Renal cortex interstitium (tissue), 11 donors: ENCODE measurements around the gene GNE. TPM values are rescaled to one million over a fixed set of nuclear protein-coding genes. Genes with fewer than 3 reads are reported as not detected.
"Not testable (repeated sequence)": the region's sequence is repeated elsewhere in the genome, so short reads cannot be mapped to it uniquely, and the experiment has no call there.

Experiments used
- DNase-seq, 11 donors: peaks; one replicate each; pipeline ENCODE4 v3.0.0-alpha.2; 2013; ENCODE audit warnings: low read depth in 9 of 11, low spot score in 4 of 11; ENCODE audit errors: extremely low read depth in 1 of 11
- polyA plus RNA-seq, 3 donors: library from polyadenylated mRNA; unstranded; fragments of 120-200 nt; gene quantifications; one replicate each; pipeline ENCODE4 v1.2.1, GENCODE V29; 2013; ENCODE audit not compliant: insufficient read length in 3 of 3

GNE gene
- polyA plus RNA-seq, 3 donors: 16.7 to 19.5 (median 18.7) TPM

DNA sequence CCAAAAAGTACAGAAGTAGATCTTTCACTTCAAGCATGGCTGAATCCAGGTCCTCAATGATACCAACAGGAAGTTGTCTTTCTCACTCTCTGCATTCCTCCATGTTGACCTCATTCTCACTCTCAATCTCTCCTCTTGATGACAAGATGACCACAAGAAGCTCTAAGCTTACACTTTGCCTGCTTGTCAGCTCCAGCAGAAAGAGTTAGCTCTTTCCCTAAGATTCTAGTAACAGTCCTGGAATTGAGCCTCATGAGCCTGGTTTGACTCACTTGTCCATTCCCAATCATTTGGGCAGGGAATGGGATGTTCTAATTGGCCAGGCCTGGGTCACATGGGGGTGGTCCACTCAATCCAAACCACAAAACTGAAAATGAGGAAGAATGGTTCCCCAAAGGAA is 70.8 kb downstream of the GNE start:
- DNase-seq: no peak

DNA sequence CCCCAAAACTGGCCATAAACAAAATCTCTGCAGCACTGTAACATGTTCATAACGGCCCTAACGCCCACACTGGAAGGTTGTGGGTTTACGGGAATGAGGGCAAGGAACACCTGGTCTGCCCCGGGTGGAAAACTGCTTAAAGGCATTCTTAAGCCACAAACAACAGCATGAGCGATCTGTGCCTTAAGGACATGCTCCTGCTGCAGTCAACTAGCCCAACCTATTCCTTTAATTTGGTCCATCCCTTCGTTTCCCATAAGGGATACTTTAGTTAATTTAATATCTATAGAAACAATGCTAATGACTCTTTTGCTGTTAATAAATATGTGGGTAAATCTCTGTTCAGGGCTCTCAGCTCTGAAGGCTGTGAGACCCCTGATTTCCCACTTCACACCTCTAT is 78.0 kb downstream of the GNE start:
- DNase-seq: not testable (repeated sequence)

DNA sequence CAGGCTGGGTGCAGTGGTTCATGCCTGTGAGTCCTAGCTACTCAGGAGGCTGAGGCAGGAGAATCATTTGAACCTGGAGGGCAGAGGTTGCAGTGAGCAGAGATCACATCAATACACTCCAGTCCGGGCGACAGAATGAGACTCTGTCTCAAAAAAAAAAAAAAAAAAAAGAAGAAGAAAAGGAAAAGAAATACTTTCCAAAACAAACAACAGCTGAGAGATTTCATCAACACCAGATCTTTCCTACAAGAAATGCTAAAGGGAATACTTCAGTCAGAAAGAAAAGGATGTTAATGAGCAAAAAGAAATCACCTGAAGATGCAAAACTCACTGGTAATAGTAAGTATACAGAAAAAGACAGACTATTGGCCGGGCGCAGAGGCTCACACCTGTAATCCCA is 80.7 kb downstream of the GNE start:
- no peak for DNase-seq

DNA sequence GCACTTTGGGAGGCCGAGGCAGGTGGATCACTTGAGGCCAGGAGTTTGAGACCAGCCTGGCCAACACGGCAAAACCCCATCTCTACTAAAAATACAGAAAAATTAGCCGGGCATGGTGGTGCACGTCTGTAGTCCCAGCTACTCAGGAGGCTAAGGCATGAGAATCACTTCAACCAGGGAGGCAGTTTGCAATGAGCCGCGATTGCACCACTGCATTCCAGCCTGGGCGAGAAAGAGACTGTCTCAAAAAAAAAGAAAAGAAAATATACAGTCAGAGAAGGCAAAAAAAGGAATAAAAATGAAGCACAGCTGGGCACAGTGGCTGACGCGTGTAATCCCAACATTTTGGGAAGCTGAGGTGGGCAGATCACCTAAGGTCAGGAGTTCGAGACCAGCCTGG is 81.8 kb downstream of the GNE start:
- not testable (repeated sequence) for DNase-seq

DNA sequence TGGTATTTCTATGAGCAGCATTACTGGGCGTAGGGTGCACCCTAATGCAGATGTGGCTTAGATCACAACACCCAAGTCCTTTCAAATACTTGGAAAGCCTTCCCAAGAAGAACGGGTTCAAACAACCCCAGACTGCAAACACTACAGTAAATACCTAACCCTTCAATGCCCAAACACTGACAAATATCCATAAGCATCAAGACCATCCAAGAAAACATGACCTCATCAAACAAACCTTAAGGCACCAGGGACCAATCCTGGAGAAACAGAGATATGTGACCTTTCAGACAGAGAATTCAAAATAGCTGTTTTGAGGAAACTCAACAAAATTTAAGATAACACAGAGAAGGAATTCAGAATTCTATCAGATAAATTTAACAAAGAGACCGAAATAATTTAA is 83.0 kb downstream of the GNE start:
- not testable (repeated sequence) for DNase-seq

DNA sequence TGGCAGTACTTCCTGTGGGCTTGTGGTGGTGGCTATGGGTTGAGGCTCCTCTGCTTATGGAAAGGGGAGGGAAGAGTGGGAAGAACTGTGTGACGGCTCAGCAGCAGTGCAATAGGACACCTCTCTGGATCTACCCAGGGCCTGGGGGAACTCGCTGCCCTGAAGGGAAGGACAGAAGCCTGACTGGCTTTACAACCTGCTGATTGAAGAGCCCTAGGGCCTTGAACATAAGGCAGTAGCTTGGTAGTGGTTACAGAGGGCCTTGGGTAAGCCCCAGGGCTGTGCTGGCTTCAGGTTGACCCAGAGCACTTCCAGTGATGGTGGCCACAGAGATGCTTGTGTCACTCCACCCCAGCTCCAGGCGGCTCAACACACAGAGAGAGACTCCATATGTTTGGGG is 83.5 kb downstream of the GNE start:
- DNase-seq: no peak

DNA sequence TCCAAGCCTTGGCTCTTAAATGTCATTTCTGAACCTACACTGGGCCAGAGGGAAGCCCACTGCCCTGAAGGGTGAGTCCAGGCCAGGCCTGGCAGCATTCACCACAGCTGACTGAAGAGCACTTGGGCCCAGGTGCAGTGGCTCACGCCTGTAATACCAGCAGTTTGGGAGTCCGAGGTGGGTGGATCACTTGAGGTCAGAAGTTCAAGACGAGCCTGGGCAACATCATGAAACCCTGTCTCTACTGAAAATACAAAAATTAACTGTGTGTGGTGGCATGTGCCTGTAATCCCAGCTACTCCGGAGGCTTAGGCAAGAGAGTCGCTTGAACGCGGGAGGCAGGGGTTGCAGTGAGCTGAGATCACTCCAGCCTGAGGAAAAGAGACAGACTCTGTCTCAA is 84.0 kb downstream of the GNE start:
- no peak for DNase-seq

DNA sequence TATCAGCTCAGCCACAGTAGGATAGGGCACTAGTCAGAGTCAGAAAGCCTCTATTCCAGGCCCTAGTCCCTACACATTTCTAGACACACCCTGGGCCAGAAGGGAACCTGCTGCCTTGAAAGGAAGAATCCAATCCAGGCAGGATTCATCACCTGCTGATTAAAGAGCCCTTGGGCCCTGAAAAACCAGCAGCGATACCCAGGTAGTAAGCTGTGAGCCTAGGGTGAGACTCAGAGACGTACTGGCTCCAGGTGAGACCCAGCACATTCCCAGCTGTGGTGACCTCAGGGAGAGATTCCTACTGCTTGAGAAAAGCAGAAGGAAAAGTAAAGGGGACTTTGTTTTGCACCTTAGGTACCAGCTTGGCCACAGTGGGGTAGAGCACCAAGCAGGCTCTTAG is 84.4 kb downstream of the GNE start:
- DNase-seq: no peak

DNA sequence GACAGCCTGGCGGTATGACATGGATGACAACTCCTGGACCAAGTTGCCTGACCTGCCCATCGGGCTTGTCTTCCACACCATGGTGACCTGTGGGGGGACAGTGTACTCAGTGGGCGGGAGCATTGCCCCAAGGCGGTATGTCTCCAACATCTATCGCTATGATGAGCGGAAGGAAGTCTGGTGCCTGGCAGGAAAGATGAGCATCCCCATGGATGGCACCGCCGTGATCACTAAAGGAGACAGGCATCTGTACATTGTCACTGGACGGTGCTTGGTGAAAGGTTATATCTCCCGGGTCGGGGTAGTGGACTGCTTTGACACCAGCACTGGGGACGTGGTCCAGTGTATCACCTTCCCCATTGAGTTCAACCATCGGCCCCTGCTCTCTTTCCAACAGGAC is 87.7 kb downstream of the GNE start:
- no peak for DNase-seq

DNA sequence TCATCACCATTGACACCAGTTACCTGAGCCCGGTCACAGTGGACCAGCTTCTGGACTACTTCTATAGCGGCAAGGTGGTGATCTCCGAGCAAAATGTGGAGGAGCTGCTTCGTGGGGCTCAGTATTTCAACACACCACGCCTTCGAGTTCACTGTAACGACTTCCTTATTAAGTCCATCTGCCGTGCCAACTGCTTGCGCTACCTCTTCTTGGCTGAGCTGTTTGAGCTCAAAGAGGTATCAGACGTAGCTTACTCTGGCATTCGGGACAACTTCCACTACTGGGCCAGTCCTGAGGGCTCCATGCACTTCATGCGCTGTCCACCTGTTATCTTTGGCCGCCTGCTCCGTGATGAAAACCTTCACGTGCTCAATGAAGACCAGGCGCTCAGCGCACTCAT is 88.5 kb downstream of the GNE start:
- DNase-seq: no peak

DNA sequence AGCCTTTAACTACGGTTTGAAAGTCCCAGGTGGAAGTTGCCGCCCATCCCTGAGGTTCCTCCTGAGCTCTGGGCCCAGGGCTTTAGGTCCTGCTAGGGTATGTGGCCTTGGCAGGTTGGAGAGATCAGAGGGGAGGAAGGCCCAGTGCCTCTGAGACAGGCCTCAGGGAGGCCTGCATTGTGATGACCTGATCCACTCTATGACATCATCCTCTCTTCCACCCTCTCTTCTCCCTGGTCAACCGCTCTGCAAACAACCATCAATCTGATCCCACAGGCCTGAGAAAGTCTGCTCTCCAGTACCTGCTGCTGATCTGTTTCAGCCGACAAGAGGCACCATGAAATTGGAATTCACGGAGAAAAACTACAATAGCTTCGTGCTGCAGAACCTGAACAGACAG is 89.1 kb downstream of the GNE start, which contains the start of gene CCIN:
Gene CCIN, plus strand, starts transcription at position 223 of the 400 bp plus-strand sequence. Its CDS starts 115 bp downstream, at position 338.
- no peak for DNase-seq

DNA sequence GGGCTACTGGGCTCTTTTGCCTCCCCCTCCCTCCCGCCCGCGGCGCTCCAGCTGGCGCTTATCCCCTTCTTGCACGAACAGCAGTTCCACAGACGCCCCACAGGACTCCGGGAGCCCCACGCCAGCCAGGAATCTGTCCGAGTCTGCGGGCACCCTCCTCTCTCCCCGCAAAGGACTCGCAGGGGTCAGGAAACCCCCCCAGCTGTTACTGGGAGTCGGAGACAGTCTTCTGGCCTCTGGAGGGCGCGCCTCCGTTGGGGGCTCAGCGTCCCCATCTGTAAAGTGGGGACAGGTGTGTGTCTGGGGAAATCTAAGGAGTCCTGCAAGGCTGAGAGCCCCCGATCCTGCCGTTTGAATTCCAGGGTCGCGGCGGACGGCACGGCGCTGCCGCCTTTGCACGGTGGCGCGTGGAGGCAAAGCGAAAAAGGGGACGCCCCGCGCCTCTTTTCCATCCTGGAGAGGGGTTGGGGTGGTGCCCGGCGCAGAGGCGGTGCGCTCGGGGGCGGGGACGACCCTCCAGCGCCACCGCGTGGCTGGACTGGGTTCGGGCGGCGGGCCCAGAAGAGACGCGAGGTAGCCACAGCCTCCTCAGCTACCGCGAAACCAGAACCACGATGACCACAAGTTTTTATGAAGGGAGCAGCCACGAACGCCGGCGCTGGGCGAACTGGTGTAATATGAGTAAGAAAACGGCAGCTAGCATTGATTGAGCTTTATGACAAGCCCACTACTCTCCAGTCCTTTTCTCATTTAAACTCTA is 91.9 kb downstream of the GNE start:
- DNase-seq: peak in 5 of 11 donors; percentile 48 to 72 (median 57)

DNA sequence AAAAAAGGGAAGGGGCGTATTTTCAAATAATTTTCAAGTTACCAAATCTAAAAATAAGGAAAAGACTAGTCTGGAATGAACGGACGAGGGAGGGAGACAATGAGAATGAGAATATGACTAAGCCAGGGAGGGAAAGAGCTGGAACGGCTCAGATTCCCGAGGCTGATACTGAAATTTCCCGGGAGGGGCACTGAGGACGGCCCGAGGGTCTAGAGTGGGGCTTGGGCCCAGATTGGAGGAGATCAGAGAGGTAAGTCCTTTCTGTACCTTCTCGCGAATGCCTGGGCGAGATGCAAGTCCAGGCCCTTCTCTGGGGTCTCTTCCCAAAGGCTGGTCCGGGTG is 92.5 kb downstream of the GNE start:
- no peak for DNase-seq

DNA sequence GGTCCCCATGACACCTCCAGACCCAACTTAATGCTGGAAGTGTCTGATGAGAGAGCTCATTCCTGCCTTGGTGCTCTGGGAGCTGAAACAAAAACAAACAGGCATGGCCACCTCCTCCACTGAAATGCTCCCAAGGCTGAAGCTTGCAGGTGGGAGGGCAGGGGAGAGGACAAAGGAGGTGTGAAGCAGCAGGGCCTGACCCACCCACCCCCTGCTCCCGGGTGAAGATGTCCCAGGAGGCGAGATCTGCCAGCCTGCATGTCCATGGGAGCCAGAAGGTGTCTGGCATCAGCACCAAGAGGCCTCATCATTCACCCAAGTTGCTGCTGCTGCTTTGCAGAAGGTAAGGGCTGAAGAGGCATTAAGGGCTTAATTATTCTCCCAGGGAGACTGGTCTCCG is 93.3 kb downstream of the GNE start:
- no peak for DNase-seq

Other genes with a start within 250 kb of the GNE start
- 10 to 100 TPM; 26.5 to 32.5 (median 29.3) TPM for gene RECK, start 221.5 kb downstream of the GNE start, polyA plus RNA-seq
- 10 to 100 TPM; 34.2 to 43.9 (median 40.1) TPM for gene GLIPR2, start 121.7 kb downstream of the GNE start, polyA plus RNA-seq
- under 1 TPM; 0.27 to 0.39 (median 0.27) TPM for gene CCIN, start 89.1 kb downstream of the GNE start, polyA plus RNA-seq
- gene CLTA, start 67.5 kb downstream of the GNE start, polyA plus RNA-seq: 100 to 1,000 TPM; 277 to 304 (median 297) TPM
- 10 to 100 TPM; 46.0 to 52.4 (median 48.4) TPM for gene RNF38, start 141.8 kb upstream of the GNE start, polyA plus RNA-seq